B cell (primary cell): Measurements from ENCODE around the gene DDX59. TPM values are rescaled to one million over a fixed set of nuclear protein-coding genes. Genes with fewer than 3 reads are reported as not detected.

Experiments
- ATAC-seq: fragments of 200-7000 bp; cut with Tn5 transposase; one replicate; pipeline ENCODE4 v1.10.0; 2021; ENCODE audit warnings: low read depth, mild to moderate bottlenecking, moderate number of reproducible peaks, moderate library complexity
- CTCF ChIA-PET: fragments of 350-600 bp; sonication (Branson Sonifier 250); formaldehyde crosslinking; loops from one replicate; lab custom pipeline; 2021; ENCODE audit warnings: antibody characterized with exemption, inconsistent platforms; lab: Charles Lee
- POLR2A ChIA-PET: fragments of 350-600 bp; sonication (Branson Sonifier 250); formaldehyde crosslinking; loops from one replicate; lab custom pipeline; 2021; ENCODE audit warnings: antibody characterized with exemption; lab: Charles Lee
- DNase-seq: peaks from one replicate; pipeline ENCODE4 v3.0.0; 2013
- H2AFZ ChIP-seq: 2 replicates; pipeline ENCODE4 v1.6.1; 2012; ENCODE audit warnings: mild to moderate bottlenecking, low read depth, low read length; ENCODE audit not compliant: insufficient read depth, poor library complexity, severe bottlenecking
- H3K27ac ChIP-seq, 2 donors: 1 replicate in 1 of 2; 2 replicates in 1 of 2; pipeline ENCODE4 v1.5.1; 2012 to 2013; ENCODE audit warnings: low read length in 2 of 2, mild to moderate bottlenecking in 2 of 2, moderate library complexity in 1 of 2
- H3K27me3 ChIP-seq, 4 experiments: fragments of 200-600 bp in 1 of 4; sonication (generic) in 1 of 4; replicated peaks in 1 of 4; 1 replicate in 2 of 4; 2 replicates in 2 of 4; pipeline versions ENCODE4 v1.6.1 to v1.7.0; 2013 to 2016; ENCODE audit warnings: low read length in 3 of 4, mild to moderate bottlenecking in 2 of 4, mixed read lengths in 1 of 4, moderate library complexity in 1 of 4; ENCODE audit not compliant: insufficient read depth in 4 of 4, control insufficient read depth in 3 of 4; ENCODE audit errors: control extremely low read depth in 1 of 4
- H3K36me3 ChIP-seq, 2 experiments: replicated peaks in 1 of 2; 1 replicate in 1 of 2; 2 replicates in 1 of 2; pipeline versions ENCODE4 v1.6.1 to v1.7.1; 2013; ENCODE audit warnings: low read length in 1 of 2; ENCODE audit not compliant: insufficient read depth in 2 of 2, control insufficient read depth in 1 of 2; ENCODE audit errors: control extremely low read depth in 1 of 2, extremely low read depth in 1 of 2
- H3K4me1 ChIP-seq, 2 donors: fragments of 200-600 bp in 1 of 2; sonication (generic) in 1 of 2; 1 replicate in 1 of 2; 2 replicates in 1 of 2; pipeline versions ENCODE4 v1.5.1 to v1.6.1; 2013 to 2017; ENCODE audit warnings: low read length in 2 of 2; ENCODE audit not compliant: control insufficient read depth in 2 of 2, insufficient read depth in 2 of 2
- H3K4me2 ChIP-seq: replicated peaks from 2 replicates; pipeline ENCODE3; 2012; ENCODE audit warnings: mild to moderate bottlenecking, low read depth, low read length; ENCODE audit not compliant: poor library complexity, severe bottlenecking
- H3K4me3 ChIP-seq, 5 experiments: fragments of 200-600 bp in 1 of 5; sonication (generic) in 1 of 5; 1 replicate in 3 of 5; 2 replicates in 2 of 5; pipeline versions ENCODE4 v1.5.1 to v1.7.0; 2011 to 2016; ENCODE audit warnings: low read length in 4 of 5, mild to moderate bottlenecking in 4 of 5, low read depth in 2 of 5, control low read depth in 1 of 5, moderate library complexity in 1 of 5; ENCODE audit not compliant: insufficient read depth in 1 of 5; ENCODE audit errors: control extremely low read depth in 1 of 5, extremely low read depth in 1 of 5
- H3K79me2 ChIP-seq: fragments of 200-600 bp; sonication (generic); one replicate; pipeline ENCODE4 v1.6.0; 2016; ENCODE audit warnings: low read length; ENCODE audit not compliant: control insufficient read depth, insufficient read depth
- H3K9ac ChIP-seq: fragments of 200-600 bp; sonication (generic); 2 replicates; pipeline ENCODE4 v1.6.1; 2017; ENCODE audit warnings: mild to moderate bottlenecking, low read length, moderate library complexity
- H3K9me3 ChIP-seq, 3 donors: one replicate each; pipeline versions ENCODE4 v1.6.1 to v1.7.1; 2013; ENCODE audit warnings: low read length in 2 of 3; ENCODE audit not compliant: control insufficient read depth in 2 of 3, insufficient read depth in 1 of 3; ENCODE audit errors: control extremely low read depth in 1 of 3
- H4K20me1 ChIP-seq: 2 replicates; pipeline ENCODE4 v1.6.0; 2012; ENCODE audit warnings: mild to moderate bottlenecking, low read length; ENCODE audit not compliant: insufficient read depth, control insufficient read depth, poor library complexity, severe bottlenecking
- H3K27ac Mint-ChIP-seq: one replicate; pipeline ENCODE4 v1.8.0; 2021; ENCODE audit warnings: mixed read lengths
- H3K27me3 Mint-ChIP-seq: one replicate; pipeline ENCODE4 v1.8.0; 2021; ENCODE audit warnings: mixed read lengths
- H3K4me1 Mint-ChIP-seq: one replicate; pipeline ENCODE4 v1.8.0; 2021; ENCODE audit warnings: mixed read lengths
- H3K4me3 Mint-ChIP-seq: one replicate; pipeline ENCODE4 v1.8.0; 2021; ENCODE audit warnings: mixed read lengths
- H3K9me3 Mint-ChIP-seq: one replicate; pipeline ENCODE4 v1.8.0; 2022; ENCODE audit warnings: mixed read lengths; ENCODE audit not compliant: insufficient read depth
- CTCF ChIP-seq: fragments of 200-600 bp; IDR thresholded peaks from one replicate; pipeline ENCODE4 v1.8.0; 2022; ENCODE audit warnings: antibody characterized with exemption, mild to moderate bottlenecking
- EZH2 ChIP-seq: IDR thresholded peaks from 2 replicates; pipeline ENCODE4 v1.6.1; 2012; ENCODE audit warnings: borderline replicate concordance, low read depth, mild to moderate bottlenecking, moderate library complexity, low read length; ENCODE audit not compliant: insufficient read depth, poor library complexity, severe bottlenecking
- WGBS: methylation state at CpG from one replicate; pipeline ENCODE4 v1.1.5; 2013; ENCODE audit warnings: missing lambda C conversion rate; ENCODE audit not compliant: insufficient coverage; 5-methylcytosine and 5-hydroxymethylcytosine counted together
- intact Hi-C: fragments of 100-400 bp; cut with micrococcal nuclease; formaldehyde crosslinking; loops from one replicate; pipeline ENCODE4 v1.10.0; 2022
- polyA plus RNA-seq: library from polyadenylated mRNA; depleted of rRNA; stranded (reverse); fragments of >200 nt; gene quantifications from 2 replicates; pipeline ENCODE4 v1.2.3, GENCODE V29; 2012
- total RNA-seq, 2 donors: library from RNA; stranded (reverse); fragments of 120-200 nt in 1 of 2; gene quantifications; 1 replicate in 1 of 2; 2 replicates in 1 of 2; pipeline versions ENCODE4 v1.2.3 to v1.2.4, GENCODE V29; 2013 to 2022

The DDX59 gene
- total and polyA plus RNA-seq, 2 donors (not counting 1 experiment from before 2014, with no cell fraction given): 20.2 to 41.9 TPM

- no peaks in the 10 kb centered on the region for H3K27me3 ChIP-seq
- H2AFZ ChIP-seq: peak overlapping the region; percentile 82
- peaks cover 5 to 15% of the 10 kb centered on the region in 2 donors for H3K4me1 ChIP-seq
- no peaks in the 10 kb centered on the region for H3K9me3 ChIP-seq
- peak overlapping the region; percentile 30 to 73 (median 72) for H3K4me3 ChIP-seq
- ChIA-PET CTCF (interaction anchor here (0.8 to 6.8 kb wide), 5 partner anchors 8 to 268 kb away, joined by 3 to 168 read pairs (median 3); partner anchors contain the start of gene DDX59), POLR2A (interaction anchor here (1.0 kb wide), 1 partner anchor 50 kb away, joined by 4 read pairs; the partner anchor contains the start of gene DDX59)
- peak overlapping the region; percentile 94 for H3K4me3 Mint-ChIP-seq
- ATAC-seq: no peak
- no peaks in the 10 kb centered on the region for H4K20me1 ChIP-seq
- H3K9me3 Mint-ChIP-seq: no peaks in the 10 kb centered on the region
- peak overlapping the region; percentile 62 for H3K9ac ChIP-seq
- no peaks in the 10 kb centered on the region for H3K79me2 ChIP-seq
- no peak overlapping the region for H3K27ac ChIP-seq
- no peak for DNase-seq
- intact Hi-C loops: loop anchor here (1.0 to 2.0 kb wide), 4 partner anchors 49 to 399 kb away; partner anchors contain the start of genes CAMSAP2 and DDX59
- TF ChIP-seq CTCF (no peak), EZH2 (no peak)
- no CpG with 5 or more reads among the region's 6 CpGs for WGBS
- no peak overlapping the region for H3K27ac Mint-ChIP-seq
- no peaks in the 10 kb centered on the region for H3K36me3 ChIP-seq
- H3K4me2 ChIP-seq: peak overlapping the region; percentile 91
- H3K27me3 Mint-ChIP-seq: no peaks in the 10 kb centered on the region
- H3K4me1 Mint-ChIP-seq: peaks cover 9% of the 10 kb centered on the region
Observed at GRCh38 chr1:200619894-200620272, 49.8 kb downstream of the DDX59 start.

GRCh38 chr1:200610846-200611245 is 58.9 kb downstream of the DDX59 start:
- ChIA-PET POLR2A (no interaction called here), CTCF (interaction anchor here (1.2 kb wide), 2 partner anchors 11 to 198 kb away, joined by 3 to 8 read pairs; no protein-coding TSS in a partner anchor)
- Histone ChIP-seq H3K27ac (no peak overlapping the region), H3K4me2 (no peak overlapping the region), H3K9ac (no peak overlapping the region), H3K27me3 (no peaks in the 10 kb centered on the region), H3K79me2 (no peaks in the 10 kb centered on the region), H3K4me1 (no peaks in the 10 kb centered on the region), H4K20me1 (no peaks in the 10 kb centered on the region), H3K36me3 (no peaks in the 10 kb centered on the region), H3K9me3 (no peaks in the 10 kb centered on the region), H3K4me3 (no peak overlapping the region), H2AFZ (no peak overlapping the region)
- 41% methylated on average over 2 of the region's 2 CpGs for WGBS
- no peak for DNase-seq
- Mint-ChIP-seq H3K4me1 (no peaks in the 10 kb centered on the region), H3K27ac (no peak overlapping the region), H3K27me3 (no peaks in the 10 kb centered on the region), H3K9me3 (no peaks in the 10 kb centered on the region), H3K4me3 (no peak overlapping the region)
- TF ChIP-seq CTCF: no peak
- TF ChIP-seq EZH2: no peak
- intact Hi-C loops: no loop called here
- ATAC-seq: no peak
